GM12878 (cell line): ENCODE measurements around the gene UBAC2. TPM values are rescaled to one million over a fixed set of nuclear protein-coding genes. Genes with fewer than 3 reads are reported as not detected.

Source experiments
- ATAC-seq: fragments of 200-7000 bp; cut with Tn5 transposase; 3 replicates; pipeline ENCODE4 v1.9.1; 2020; ENCODE audit warnings: mild to moderate bottlenecking, moderate library complexity
- BruUV-seq: library from RNA; stranded (reverse); fragments of 400-500 nt; replicated peaks from 2 replicates; lab custom pipeline; 2021; lab: Mats Ljungman, UMichigan
- CTCF ChIA-PET: fragments of 300-600 bp; sonication (Branson Sonifier 250); formaldehyde crosslinking; extraction: SDS; loops from one replicate; lab custom pipeline; 2021; ENCODE audit warnings: inconsistent platforms; lab: Yijun Ruan, JAX
- POLR2A ChIA-PET: fragments of 350-600 bp; formaldehyde crosslinking; extraction: SDS; loops from one replicate; lab custom pipeline; 2021; ENCODE audit warnings: inconsistent platforms; lab: Charles Lee
- RAD21 ChIA-PET: fragments of 300-600 bp; sonication (Branson Sonifier 250); formaldehyde crosslinking; loops from one replicate; lab custom pipeline; 2023; ENCODE audit warnings: antibody characterized with exemption; ENCODE audit not compliant: unreplicated experiment; lab: Charles Lee
- SMC1A ChIA-PET: fragments of 300-600 bp; sonication (Branson Sonifier 250); formaldehyde crosslinking; loops from one replicate; lab custom pipeline; 2023; ENCODE audit not compliant: unreplicated experiment, uncharacterized antibody; lab: Charles Lee
- DNase-seq: peaks from one replicate; pipeline ENCODE4 v3.0.0-alpha.2; 2011; ENCODE audit warnings: low read depth, low spot score
- FAIRE-seq: peaks from 3 replicates; lab custom pipeline; 2011; peaks lifted over from hg19 to GRCh38; lab: Jason Lieb, UNC
- H2AFZ ChIP-seq: 2 replicates; pipeline ENCODE4 v1.6.0; 2011; ENCODE audit warnings: low read depth, low read length, control low read depth; ENCODE audit not compliant: control insufficient read depth
- H3K27ac ChIP-seq: 2 replicates; pipeline ENCODE4 v1.5.1; 2011; ENCODE audit warnings: control low read depth; ENCODE audit not compliant: control insufficient read depth, insufficient read depth
- H3K27me3 ChIP-seq, 2 experiments: replicated peaks in 1 of 2; 2 replicates each; pipeline versions ENCODE4 v1.6.0 to v1.6.1; 2011; ENCODE audit warnings: low read length in 1 of 2; ENCODE audit not compliant: control insufficient read depth in 2 of 2, insufficient read depth in 2 of 2
- H3K36me3 ChIP-seq, 2 experiments: 2 replicates each; pipeline ENCODE4 v1.5.1; 2011; ENCODE audit warnings: low read length in 1 of 2; ENCODE audit not compliant: control insufficient read depth in 2 of 2, insufficient read depth in 2 of 2
- H3K4me1 ChIP-seq: 2 replicates; pipeline ENCODE4 v1.6.1; 2011; ENCODE audit warnings: mild to moderate bottlenecking, low read length, moderate library complexity, mixed read lengths; ENCODE audit not compliant: control insufficient read depth, insufficient read depth
- H3K4me2 ChIP-seq: 2 replicates; pipeline ENCODE4 v1.6.0; 2011; ENCODE audit warnings: control low read depth; ENCODE audit not compliant: control insufficient read depth, insufficient read depth
- H3K4me3 ChIP-seq: fragments of 200-600 bp; sonication (generic); 2 replicates; pipeline ENCODE4 v1.5.1; 2016
- H3K79me2 ChIP-seq: 2 replicates; pipeline ENCODE4 v1.6.0; 2011; ENCODE audit warnings: low read length; ENCODE audit not compliant: control insufficient read depth, insufficient read depth
- H3K9ac ChIP-seq: 2 replicates; pipeline ENCODE4 v1.8.0; 2011; ENCODE audit warnings: low read length, control low read depth, mixed read lengths; ENCODE audit not compliant: control insufficient read depth, insufficient read depth
- H3K9me3 ChIP-seq: replicated peaks from 3 replicates; pipeline ENCODE4 v1.5.1; 2011; ENCODE audit warnings: mild to moderate bottlenecking, low read length; ENCODE audit not compliant: control insufficient read depth, insufficient read depth
- H4K20me1 ChIP-seq: 2 replicates; pipeline ENCODE4 v1.6.0; 2011; ENCODE audit not compliant: control insufficient read depth, insufficient read depth
- NFIC ChIP-seq: IDR thresholded peaks from 2 replicates; pipeline ENCODE4 v1.6.1; 2012; ENCODE audit warnings: low read depth, mild to moderate bottlenecking, inconsistent platforms, low read length, moderate library complexity
- POU2F2 ChIP-seq: IDR thresholded peaks from 3 replicates; pipeline ENCODE4 v1.6.1; 2011; ENCODE audit warnings: low read depth, mild to moderate bottlenecking, low read length, borderline replicate concordance
- RAD51 ChIP-seq: fragments of 450-650 bp; IDR thresholded peaks from 2 replicates; pipeline ENCODE4 v1.6.1; 2016; ENCODE audit warnings: moderate library complexity, mild to moderate bottlenecking, inconsistent platforms
- YY1 ChIP-seq: IDR thresholded peaks from 2 replicates; pipeline ENCODE4 v1.6.1; 2011; ENCODE audit warnings: low read depth, mild to moderate bottlenecking, low read length
- ZSCAN29 ChIP-seq: fragments of 450-650 bp; IDR thresholded peaks from 2 replicates; pipeline ENCODE4 v1.6.1; 2017; ENCODE audit warnings: mild to moderate bottlenecking, moderate library complexity
- WGBS: methylation state at CpG from one replicate; pipeline ENCODE4 v1.1.6; 2016; ENCODE audit warnings: low lambda C conversion rate; ENCODE audit not compliant: insufficient replicate concordance, insufficient coverage; ENCODE audit errors: missing lambda C conversion rate; 5-methylcytosine and 5-hydroxymethylcytosine counted together
- in situ Hi-C: fragments of 300-500 bp; cut with MboI; formaldehyde crosslinking; loops from 9 replicates; pipeline ENCODE4 v1.14.3; 2018; ENCODE audit warnings: mixed read lengths
- intact Hi-C: fragments of 100-400 bp; cut with micrococcal nuclease; formaldehyde crosslinking; loops from one replicate; pipeline ENCODE4 v1.14.2; 2022; ENCODE audit not compliant: unreplicated experiment
- polyA plus RNA-seq, 11 experiments: library from polyadenylated mRNA; depleted of rRNA in 4 of 11; unstranded in 6 of 11; stranded (reverse) in 5 of 11; fragments of >200 nt; fragmentation: Nextera tagmentation in 4 of 11; fragmentation: Illumina TruSeq in 1 of 11; extraction: Ambion mirVana in 4 of 11; extraction: Trizol in 1 of 11; gene quantifications; 1 replicate in 1 of 11; 2 replicates in 10 of 11; pipeline versions ENCODE4 v1.2.1 to v1.2.3, GENCODE V29; 2011 to 2016; ENCODE audit warnings: inconsistent platforms in 2 of 11, missing spikeins in 2 of 11, low read depth in 1 of 11
- total RNA-seq, 4 experiments: library from RNA; depleted of rRNA in 3 of 4; stranded (reverse); fragments of >200 nt in 3 of 4; fragmentation: Illumina TruSeq in 1 of 4; extraction: Trizol in 1 of 4; gene quantifications; 2 replicates each; pipeline versions ENCODE4 v1.2.1 to v1.2.3, GENCODE V29; 2013 to 2021

The UBAC2 gene
- total and polyA plus RNA-seq, 10 of the 15 experiments (the other 5 are each of a cell fraction or from before 2014, with no cell fraction given), result 3.0 to 54.6 (median 17.4) TPM

DNA sequence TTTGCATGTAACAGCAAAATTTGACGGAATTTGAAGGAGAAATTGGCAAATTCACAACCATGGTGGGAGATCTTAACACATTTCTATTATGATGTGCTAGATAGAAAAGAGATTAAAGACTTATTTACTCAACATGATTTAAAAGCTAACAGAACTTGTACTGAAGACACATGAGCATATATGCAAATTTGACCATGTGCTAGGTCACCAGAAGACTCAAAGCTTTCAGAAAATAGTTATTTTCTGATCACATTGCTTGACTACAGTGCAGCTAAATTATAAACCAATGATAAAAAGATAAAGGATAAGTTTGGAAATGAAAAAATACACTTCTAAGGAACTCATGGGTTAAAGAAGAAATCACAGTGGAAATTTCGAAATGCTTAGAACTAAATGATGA, 97.4 kb downstream of the UBAC2 start:
- intact Hi-C loops, result no loop called here
- Histone ChIP-seq H3K4me1 (peaks cover 24% of the 10 kb centered on the region), H3K79me2 (peaks cover 99% of the 10 kb centered on the region), H2AFZ (no peak overlapping the region), H3K4me2 (peak overlapping the region; percentile 64), H4K20me1 (peaks cover 3% of the 10 kb centered on the region; the same call in 1 of the 2 replicates), H3K27me3 (no peaks in the 10 kb centered on the region), H3K4me3 (peak overlapping the region; percentile 58), H3K27ac (peak overlapping the region; percentile 62), H3K9ac (peak overlapping the region; percentile 33), H3K36me3 (peaks cover 5 to 26% of the 10 kb centered on the region in 2 experiments), H3K9me3 (no peaks in the 10 kb centered on the region)
- POLR2A ChIA-PET, result interaction anchor here (0.7 to 4.6 kb wide), 9 partner anchors 9 to 97 kb away, joined by 3 to 35 read pairs (median 5); partner anchors contain the start of genes GPR183 and UBAC2
- CTCF ChIA-PET, result interaction anchor here (0.7 to 3.4 kb wide), 17 partner anchors 9 to 209 kb away, joined by 3 to 23 read pairs (median 6); partner anchors contain the start of gene GPR183
- no peak for TF ChIP-seq ZSCAN29
- TF ChIP-seq YY1, result no peak
- peak; percentile 92 for TF ChIP-seq POU2F2
- peak; percentile 21; the same call in 1 of the 2 replicates for TF ChIP-seq NFIC
- peak; percentile 55; the same call in 1 of the 2 replicates for TF ChIP-seq RAD51
- FAIRE-seq (no peak), ATAC-seq (no peak), DNase-seq (no peak)
- BruUV-seq, result no TSS peak
- RAD21 ChIA-PET, result interaction anchor here (1.0 to 14.1 kb wide), 23 partner anchors 9 to 138 kb away, joined by 3 to 247 read pairs (median 4); partner anchors contain the start of gene GPR183
- WGBS, result 65% methylated on average over 2 of the region's 2 CpGs
- in situ Hi-C loops, result no loop called here
- SMC1A ChIA-PET, result interaction anchor here (1.2 to 13.7 kb wide), 17 partner anchors 10 to 139 kb away, joined by 3 to 264 read pairs (median 9); partner anchors contain the start of genes GPR18 and GPR183
